Uterus (tissue), 2 donors: ENCODE measurements around the gene IRF7.

Experiments used
- POLR2A ChIP-seq, 2 donors: fragments of 450-650 bp; IDR thresholded peaks; one replicate each; pipeline ENCODE4 v1.6.1; 2016; ENCODE audit warnings: antibody characterized with exemption in 2 of 2, mild to moderate bottlenecking in 1 of 2, moderate library complexity in 1 of 2
- TF ChIP-seq, protein P1 (sequence below), 4 experiments: fragments of 200-600 bp in 2 of 4; fragments of 450-650 bp in 2 of 4; sonication (generic) in 2 of 4; IDR thresholded peaks; one replicate each; pipeline ENCODE4 v1.5.1; 2016 to 2019; ENCODE audit warnings: antibody characterized with exemption in 4 of 4, mild to moderate bottlenecking in 2 of 4, moderate library complexity in 1 of 4

DNA sequence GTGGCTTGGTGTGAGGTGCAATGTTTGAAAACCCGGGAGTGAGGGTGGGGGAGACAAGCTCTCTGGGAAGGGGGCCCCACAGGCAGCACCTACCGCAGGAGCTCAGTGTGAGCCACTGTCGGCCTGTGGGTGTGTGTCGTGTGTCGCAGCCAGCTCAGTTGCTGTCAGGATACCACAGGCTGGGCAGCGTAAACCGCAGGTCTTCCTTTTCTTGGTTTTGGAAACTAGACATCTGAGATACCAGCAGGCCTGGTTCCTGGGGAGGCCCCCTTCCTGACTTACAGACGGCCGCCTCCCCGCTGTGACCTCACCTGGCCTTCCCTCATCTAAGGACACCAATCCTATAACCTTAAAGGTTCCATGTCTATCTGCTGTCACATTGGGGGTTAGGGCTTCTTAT is 19.4 kb downstream of the IRF7 start:
- TF ChIP-seq, protein P1, sequence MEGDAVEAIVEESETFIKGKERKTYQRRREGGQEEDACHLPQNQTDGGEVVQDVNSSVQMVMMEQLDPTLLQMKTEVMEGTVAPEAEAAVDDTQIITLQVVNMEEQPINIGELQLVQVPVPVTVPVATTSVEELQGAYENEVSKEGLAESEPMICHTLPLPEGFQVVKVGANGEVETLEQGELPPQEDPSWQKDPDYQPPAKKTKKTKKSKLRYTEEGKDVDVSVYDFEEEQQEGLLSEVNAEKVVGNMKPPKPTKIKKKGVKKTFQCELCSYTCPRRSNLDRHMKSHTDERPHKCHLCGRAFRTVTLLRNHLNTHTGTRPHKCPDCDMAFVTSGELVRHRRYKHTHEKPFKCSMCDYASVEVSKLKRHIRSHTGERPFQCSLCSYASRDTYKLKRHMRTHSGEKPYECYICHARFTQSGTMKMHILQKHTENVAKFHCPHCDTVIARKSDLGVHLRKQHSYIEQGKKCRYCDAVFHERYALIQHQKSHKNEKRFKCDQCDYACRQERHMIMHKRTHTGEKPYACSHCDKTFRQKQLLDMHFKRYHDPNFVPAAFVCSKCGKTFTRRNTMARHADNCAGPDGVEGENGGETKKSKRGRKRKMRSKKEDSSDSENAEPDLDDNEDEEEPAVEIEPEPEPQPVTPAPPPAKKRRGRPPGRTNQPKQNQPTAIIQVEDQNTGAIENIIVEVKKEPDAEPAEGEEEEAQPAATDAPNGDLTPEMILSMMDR (IDR thresholded peaks at IDR 0.05): no peak
- TF ChIP-seq POLR2A (IDR thresholded peaks at IDR 0.05): no peak
